T-cell (primary cell): ENCODE measurements around the gene ACAA2. TPM values are rescaled to one million over a fixed set of nuclear protein-coding genes. Genes with fewer than 3 reads are reported as not detected.

Experiments
- ATAC-seq, 4 experiments: fragments of 200-7000 bp in 3 of 4; fragments of 150-1000 bp in 1 of 4; cut with Tn5 transposase; replicated peaks in 1 of 4; 1 replicate in 3 of 4; 2 replicates in 1 of 4; pipeline ENCODE4 v1.10.0; 2021; ENCODE audit warnings: moderate library complexity in 3 of 4, mild to moderate bottlenecking in 2 of 4, moderate number of reproducible peaks in 1 of 4
- CTCF ChIA-PET, 2 donors: fragments of 300-600 bp; sonication (Branson Sonifier 250); formaldehyde crosslinking; loops; one replicate each; lab custom pipeline; 2022; ENCODE audit warnings: antibody characterized with exemption in 2 of 2; lab: Charles Lee
- POLR2A ChIA-PET, 2 donors: fragments of 300-600 bp; sonication (Branson Sonifier 250); formaldehyde crosslinking; loops; one replicate each; lab custom pipeline; 2022; ENCODE audit warnings: antibody characterized with exemption in 2 of 2; lab: Charles Lee
- DNase-seq, 35 experiments: peaks; one replicate each; pipeline versions ENCODE4 v3.0.0 to v3.0.0-alpha.2; 2013 to 2023
- H3K27ac ChIP-seq: one replicate; pipeline ENCODE4 v1.5.1; 2013; ENCODE audit warnings: low read length
- H3K27me3 ChIP-seq, 2 experiments: replicated peaks in 1 of 2; 1 replicate in 1 of 2; 2 replicates in 1 of 2; pipeline versions ENCODE4 v1.6.1 to v1.7.0; 2013; ENCODE audit warnings: low read length in 1 of 2, mixed read lengths in 1 of 2; ENCODE audit not compliant: control insufficient read depth in 2 of 2, insufficient read depth in 2 of 2; ENCODE audit errors: extremely low read depth in 1 of 2
- H3K36me3 ChIP-seq, 2 donors: 1 replicate in 1 of 2; 2 replicates in 1 of 2; pipeline versions ENCODE4 v1.6.1 to v1.7.0; 2013; ENCODE audit warnings: low read length in 1 of 2; ENCODE audit not compliant: control insufficient read depth in 2 of 2, insufficient read depth in 1 of 2; ENCODE audit errors: extremely low read depth in 1 of 2
- H3K4me1 ChIP-seq, 2 experiments: 1 replicate in 1 of 2; 2 replicates in 1 of 2; pipeline versions ENCODE4 v1.6.1 to v1.7.0; 2013; ENCODE audit warnings: low read length in 2 of 2, mixed read lengths in 1 of 2; ENCODE audit not compliant: insufficient read depth in 2 of 2, control insufficient read depth in 1 of 2; ENCODE audit errors: extremely low read depth in 1 of 2
- H3K4me3 ChIP-seq, 2 donors: 1 replicate in 1 of 2; 2 replicates in 1 of 2; pipeline versions ENCODE4 v1.5.1 to v1.7.0; 2013; ENCODE audit warnings: mild to moderate bottlenecking in 2 of 2, low read length in 1 of 2, moderate library complexity in 1 of 2; ENCODE audit not compliant: control insufficient read depth in 1 of 2; ENCODE audit errors: extremely low read depth in 1 of 2
- H3K9me3 ChIP-seq: 2 replicates; pipeline ENCODE4 v1.7.0; 2013
- H3K27ac Mint-ChIP-seq, 2 donors: one replicate each; pipeline ENCODE4 v1.8.0; 2020 to 2021; ENCODE audit warnings: mild to moderate bottlenecking in 2 of 2, mixed read lengths in 2 of 2
- H3K27me3 Mint-ChIP-seq, 2 donors: one replicate each; pipeline ENCODE4 v1.8.0; 2021 to 2022; ENCODE audit warnings: mixed read lengths in 2 of 2
- H3K36me3 Mint-ChIP-seq: one replicate; pipeline ENCODE4 v1.8.0; 2021; ENCODE audit warnings: mixed read lengths
- H3K4me1 Mint-ChIP-seq, 3 donors: one replicate each; pipeline ENCODE4 v1.8.0; 2020 to 2022; ENCODE audit warnings: mixed read lengths in 3 of 3, mild to moderate bottlenecking in 1 of 3
- H3K4me3 Mint-ChIP-seq, 3 donors: one replicate each; pipeline ENCODE4 v1.8.0; 2020 to 2022; ENCODE audit warnings: mild to moderate bottlenecking in 3 of 3, mixed read lengths in 3 of 3, moderate library complexity in 3 of 3
- H3K9me3 Mint-ChIP-seq, 3 donors: one replicate each; pipeline ENCODE4 v1.8.0; 2020 to 2022; ENCODE audit warnings: mixed read lengths in 3 of 3
- WGBS: methylation state at CpG from one replicate; pipeline ENCODE4 v1.1.5; 2013; ENCODE audit warnings: missing lambda C conversion rate; ENCODE audit not compliant: insufficient coverage; 5-methylcytosine and 5-hydroxymethylcytosine counted together
- total RNA-seq, 35 experiments: library from RNA in 6 of 35; stranded (reverse) in 6 of 35; fragments of 120-200 nt in 1 of 35; gene quantifications; one replicate each; pipeline versions ENCODE4 v1.2.1 to v1.2.4 and lab custom pipeline; 2013 to 2026

ACAA2 gene
- total RNA-seq, 5 donors from 2014 or later (not counting 1 experiment from before 2014, with no cell fraction given), result 20.1 to 34.1 (median 28.3) TPM

GRCh38 chr18:49754866-49755265 is 58.5 kb downstream of the ACAA2 start:
- POLR2A ChIA-PET, result interaction anchor here in 1 of 2 donors (0.6 kb wide), 1 partner anchor 150 kb away, joined by 6 read pairs; no protein-coding TSS in a partner anchor
- WGBS, result 100% methylated on average over 2 of the region's 6 CpGs
- H3K36me3 ChIP-seq, result no peaks in the 10 kb centered on the region
- peaks cover 0 to 5% of the 10 kb centered on the region in 2 experiments for H3K27me3 ChIP-seq
- no peak overlapping the region for H3K4me3 Mint-ChIP-seq
- CTCF ChIA-PET, result no interaction called here
- H3K27ac Mint-ChIP-seq, result no peak overlapping the region
- H3K4me1 ChIP-seq, result peaks cover 2 to 26% of the 10 kb centered on the region in 2 experiments
- no peak for ATAC-seq
- H3K9me3 ChIP-seq, result no peaks in the 10 kb centered on the region
- no peak overlapping the region for H3K4me3 ChIP-seq
- H3K27me3 Mint-ChIP-seq, result peaks cover 0 to 2% of the 10 kb centered on the region in 2 donors
- peaks cover 0 to 20% (median 17%) of the 10 kb centered on the region in 3 donors for H3K4me1 Mint-ChIP-seq
- peaks cover 0 to 6% (median 0%) of the 10 kb centered on the region in 3 donors for H3K9me3 Mint-ChIP-seq
- no peaks in the 10 kb centered on the region for H3K36me3 Mint-ChIP-seq
- no peak for DNase-seq
- H3K27ac ChIP-seq, result no peak overlapping the region

GRCh38 chr18:49753643-49754042 is 59.7 kb downstream of the ACAA2 start:
- Mint-ChIP-seq H3K4me3 (no peak overlapping the region), H3K4me1 (peaks cover 0 to 22% (median 17%) of the 10 kb centered on the region in 3 donors), H3K36me3 (no peaks in the 10 kb centered on the region), H3K9me3 (peaks cover 0 to 6% (median 0%) of the 10 kb centered on the region in 3 donors), H3K27me3 (peaks cover 0 to 2% of the 10 kb centered on the region in 2 donors), H3K27ac (no peak overlapping the region)
- Histone ChIP-seq H3K27ac (no peak overlapping the region), H3K9me3 (no peaks in the 10 kb centered on the region), H3K36me3 (no peaks in the 10 kb centered on the region), H3K27me3 (no peaks in the 10 kb centered on the region), H3K4me3 (no peak overlapping the region), H3K4me1 (peaks cover 2 to 26% of the 10 kb centered on the region in 2 experiments)
- no peak for ATAC-seq
- DNase-seq, result no peak
- CTCF ChIA-PET, result no interaction called here
- POLR2A ChIA-PET, result no interaction called here
- WGBS, result no CpG with 5 or more reads among the region's 1 CpG

GRCh38 chr18:49752095-49752457 is 61.3 kb downstream of the ACAA2 start:
- Histone ChIP-seq H3K4me3 (no peak overlapping the region), H3K27ac (no peak overlapping the region), H3K36me3 (no peaks in the 10 kb centered on the region), H3K9me3 (no peaks in the 10 kb centered on the region), H3K27me3 (peaks cover 0 to under 1% of the 10 kb centered on the region in 2 experiments), H3K4me1 (peaks cover 2 to 26% of the 10 kb centered on the region in 2 experiments)
- Mint-ChIP-seq H3K9me3 (peaks cover 0 to 6% (median 0%) of the 10 kb centered on the region in 3 donors), H3K36me3 (no peaks in the 10 kb centered on the region), H3K4me3 (peak overlapping the region in 1 of 3 donors; percentile 2), H3K4me1 (peaks cover 0 to 22% (median 17%) of the 10 kb centered on the region in 3 donors), H3K27me3 (peaks cover 0 to 3% of the 10 kb centered on the region in 2 donors), H3K27ac (no peak overlapping the region)
- CTCF ChIA-PET, result interaction anchor here in 1 of 2 donors (1.5 kb wide), 1 partner anchor 14 kb away, joined by 3 read pairs; no protein-coding TSS in a partner anchor
- ATAC-seq (no peak), DNase-seq (no peak)
- WGBS, result 43% methylated on average over 4 of the region's 4 CpGs
- POLR2A ChIA-PET, result no interaction called here

- peaks cover 0 to 22% (median 17%) of the 10 kb centered on the region in 3 donors for H3K4me1 Mint-ChIP-seq
- WGBS, result 34% methylated on average over 4 of the region's 8 CpGs
These were observed 61.8 kb downstream of the ACAA2 start for GRCh38 chr18:49751427-49752094.

GRCh38 chr18:49749563-49749962 is 63.8 kb downstream of the ACAA2 start:
- H3K27me3 Mint-ChIP-seq, result peaks cover 0 to 12% of the 10 kb centered on the region in 2 donors
- no peaks in the 10 kb centered on the region for H3K36me3 Mint-ChIP-seq
- peaks cover 0 to 22% (median 17%) of the 10 kb centered on the region in 3 donors for H3K4me1 Mint-ChIP-seq
- no peak overlapping the region for H3K4me3 Mint-ChIP-seq
- Histone ChIP-seq H3K27me3 (peaks cover 0 to 9% of the 10 kb centered on the region in 2 experiments), H3K4me1 (peaks cover 2 to 26% of the 10 kb centered on the region in 2 experiments), H3K9me3 (no peaks in the 10 kb centered on the region), H3K4me3 (no peak overlapping the region), H3K27ac (no peak overlapping the region), H3K36me3 (no peaks in the 10 kb centered on the region)
- no CpG with 5 or more reads among the region's 8 CpGs for WGBS
- H3K27ac Mint-ChIP-seq, result no peak overlapping the region
- no peak for ATAC-seq
- no peak for DNase-seq
- CTCF ChIA-PET, result no interaction called here
- H3K9me3 Mint-ChIP-seq, result peaks cover 0 to 6% (median 0%) of the 10 kb centered on the region in 3 donors
- POLR2A ChIA-PET, result no interaction called here

More at GRCh38 chr18:49751427-49752094, 61.8 kb downstream of the ACAA2 start:
- H3K4me3 Mint-ChIP-seq, result peak overlapping the region in 1 of 3 donors; percentile 2
- Histone ChIP-seq H3K36me3 (no peaks in the 10 kb centered on the region), H3K27ac (no peak overlapping the region), H3K4me1 (peaks cover 2 to 26% of the 10 kb centered on the region in 2 experiments), H3K9me3 (no peaks in the 10 kb centered on the region), H3K4me3 (no peak overlapping the region), H3K27me3 (peaks cover 0 to 2% of the 10 kb centered on the region in 2 experiments)
- H3K27ac Mint-ChIP-seq, result no peak overlapping the region
- CTCF ChIA-PET, result interaction anchor here in 1 of 2 donors (1.5 kb wide), 1 partner anchor 15 kb away, joined by 3 read pairs; no protein-coding TSS in a partner anchor
- peaks cover 0 to 6% (median 0%) of the 10 kb centered on the region in 3 donors for H3K9me3 Mint-ChIP-seq
- no peaks in the 10 kb centered on the region for H3K36me3 Mint-ChIP-seq
- ATAC-seq (peak in 2 of 4 experiments; percentile 34 to 50), DNase-seq (peak in 21 of 35 experiments; percentile 3 to 77 (median 28))
- POLR2A ChIA-PET, result no interaction called here
- H3K27me3 Mint-ChIP-seq, result peaks cover 0 to 7% of the 10 kb centered on the region in 2 donors

- no peaks in the 10 kb centered on the region for H3K9me3 ChIP-seq
- peaks cover 4 to 13% of the 10 kb centered on the region in 2 donors for H3K27me3 Mint-ChIP-seq
- peaks cover 0 to 14% of the 10 kb centered on the region in 2 experiments for H3K27me3 ChIP-seq
- DNase-seq, result no peak
- peaks cover 0 to 22% (median 16%) of the 10 kb centered on the region in 3 donors for H3K4me1 Mint-ChIP-seq
- no peak for ATAC-seq
- H3K27ac Mint-ChIP-seq, result no peak overlapping the region
- no peaks in the 10 kb centered on the region for H3K36me3 ChIP-seq
- ChIA-PET CTCF (no interaction called here), POLR2A (no interaction called here)
- H3K4me3 Mint-ChIP-seq, result no peak overlapping the region
- no peaks in the 10 kb centered on the region for H3K9me3 Mint-ChIP-seq
- 58% methylated on average over 3 of the region's 5 CpGs for WGBS
- H3K4me1 ChIP-seq, result peaks cover 2 to 23% of the 10 kb centered on the region in 2 experiments
- no peak overlapping the region for H3K27ac ChIP-seq
- H3K36me3 Mint-ChIP-seq, result no peaks in the 10 kb centered on the region
- no peak overlapping the region for H3K4me3 ChIP-seq
These were observed 65.5 kb downstream of the ACAA2 start for GRCh38 chr18:49747876-49748275.
